ENCODE results near the gene CCDC120.

Gene CCDC120

GRCh38 chrX:49102190-49102589 is 43.4 kb downstream of the CCDC120 start:
- no peak overlapping the region for H3K4me3 ChIP-seq (ENCODE audit: low read length)
- no peak for DNase-seq (ENCODE audit: low read depth)
- no peak for TF ChIP-seq CTCF (conservative IDR thresholded peaks at IDR 0.05; ENCODE audit: low read length)

GRCh38 chrX:49103637-49104036 is 44.8 kb downstream of the CCDC120 start:
- no peak for TF ChIP-seq CTCF (conservative IDR thresholded peaks at IDR 0.05; ENCODE audit: low read length)
- H3K4me3 ChIP-seq (ENCODE audit: low read length): no peak overlapping the region
- no peak for DNase-seq (ENCODE audit: low read depth)

GRCh38 chrX:49106296-49106695 is 47.5 kb downstream of the CCDC120 start:
- no peak overlapping the region for H3K4me3 ChIP-seq (ENCODE audit: low read length)
- no peak for DNase-seq (ENCODE audit: low read depth)
- TF ChIP-seq CTCF (conservative IDR thresholded peaks at IDR 0.05; ENCODE audit: low read length): no peak

GRCh38 chrX:49106930-49107329 is 48.1 kb downstream of the CCDC120 start:
- peak; percentile 58 for TF ChIP-seq CTCF (conservative IDR thresholded peaks at IDR 0.05; ENCODE audit: low read length)
- no peak overlapping the region for H3K4me3 ChIP-seq (ENCODE audit: low read length)
- peak; percentile 56 for DNase-seq (ENCODE audit: low read depth)

GRCh38 chrX:49108641-49109040 is 49.8 kb downstream of the CCDC120 start:
- no peak for TF ChIP-seq CTCF (conservative IDR thresholded peaks at IDR 0.05; ENCODE audit: low read length)
- no peak for DNase-seq (ENCODE audit: low read depth)
- no peak overlapping the region for H3K4me3 ChIP-seq (ENCODE audit: low read length)

GRCh38 chrX:49110417-49110816 is 51.6 kb downstream of the CCDC120 start:
- DNase-seq (ENCODE audit: low read depth): no peak
- TF ChIP-seq CTCF (conservative IDR thresholded peaks at IDR 0.05; ENCODE audit: low read length): no peak
- H3K4me3 ChIP-seq (ENCODE audit: low read length): no peak overlapping the region

GRCh38 chrX:49111791-49112190 is 53.0 kb downstream of the CCDC120 start:
- TF ChIP-seq CTCF (conservative IDR thresholded peaks at IDR 0.05; ENCODE audit: low read length): no peak
- DNase-seq (ENCODE audit: low read depth): no peak
- no peak overlapping the region for H3K4me3 ChIP-seq (ENCODE audit: low read length)

All from AG10803 (cell line).